Brain microvascular endothelial cell (primary cell): ENCODE data around the gene ACSM6.
"Not testable (repeated sequence)": the region's sequence is repeated elsewhere in the genome, so short reads cannot be mapped to it uniquely, and the experiment has no call there.

ENCODE experiments used
- DNase-seq: peaks from one replicate; pipeline ENCODE4 v3.0.0-alpha.2; 2020
- H3K27ac ChIP-seq: fragments of 250-450 bp; sonication (Bioruptor Pico); 2 replicates; pipeline ENCODE4 v1.5.1; 2020; ENCODE audit warnings: mild to moderate bottlenecking, moderate library complexity
- H3K27me3 ChIP-seq: fragments of 250-450 bp; sonication (Bioruptor Pico); replicated peaks from 2 replicates; pipeline ENCODE4 v1.5.1; 2020; ENCODE audit warnings: mild to moderate bottlenecking
- H3K36me3 ChIP-seq: fragments of 250-450 bp; sonication (Bioruptor Pico); replicated peaks from 2 replicates; pipeline ENCODE4 v1.5.1; 2020; ENCODE audit warnings: mild to moderate bottlenecking
- H3K4me3 ChIP-seq: 2 replicates; pipeline ENCODE4 v1.5.1; 2011; ENCODE audit warnings: low read depth, mild to moderate bottlenecking, control low read depth, low read length, moderate library complexity
- CTCF ChIP-seq: IDR thresholded peaks from 2 replicates; pipeline ENCODE4 v1.5.1; 2011; ENCODE audit warnings: low read depth, mild to moderate bottlenecking, moderate library complexity, low read length, control low read depth, inconsistent platforms; ENCODE audit errors: missing control alignments
- in situ Hi-C: cut with HindIII; loops from 2 replicates; pipeline ENCODE4 v1.10.0; 2017; ENCODE audit warnings: low sequenced_read_pairs, low pct_ligation_motif_present

Gene ACSM6

DNA sequence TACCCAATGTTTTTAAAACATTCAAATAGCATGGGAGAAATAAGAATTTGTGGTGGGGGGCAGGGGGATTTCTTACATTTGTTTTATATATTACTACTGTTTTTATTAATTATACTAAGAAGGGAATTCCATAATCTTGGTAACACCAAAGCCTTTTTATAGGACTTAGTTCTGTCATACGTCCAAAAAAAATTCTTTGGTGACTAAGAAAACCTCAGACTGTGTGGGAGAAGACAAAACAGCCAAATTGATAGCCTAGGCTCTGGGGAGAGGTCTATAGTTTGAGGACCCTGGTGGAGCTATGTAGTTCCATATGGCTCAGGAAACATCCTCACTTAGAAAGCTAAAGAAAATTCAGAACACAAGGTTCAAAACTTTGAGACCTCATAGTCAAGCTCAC lies 23.4 kb downstream of the ACSM6 start:
- no peak overlapping the region for H3K27ac ChIP-seq
- no peaks in the 10 kb centered on the region for H3K36me3 ChIP-seq

DNA sequence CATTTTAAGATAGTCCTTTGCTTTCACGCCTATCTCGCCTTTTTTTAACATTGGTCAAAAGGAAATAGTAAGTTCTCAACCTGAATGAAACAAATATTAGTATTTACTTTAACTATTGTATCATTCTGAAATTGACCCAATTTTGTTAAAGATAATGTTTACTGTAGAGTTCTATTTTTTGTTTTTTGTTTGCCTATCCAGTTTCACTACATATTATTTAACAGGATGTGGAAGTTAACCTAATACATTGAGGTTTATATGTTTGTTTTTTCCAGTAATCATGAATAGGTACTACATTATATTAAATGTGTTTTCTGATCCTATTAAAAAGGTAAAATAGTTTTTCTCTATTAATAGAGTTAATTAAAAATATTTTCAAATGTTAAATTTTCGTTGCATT lies 26.5 kb downstream of the ACSM6 start:
- Histone ChIP-seq H3K4me3 (no peak overlapping the region), H3K27ac (no peak overlapping the region), H3K27me3 (no peaks in the 10 kb centered on the region), H3K36me3 (no peaks in the 10 kb centered on the region)
- in situ Hi-C loops: no loop called here
- TF ChIP-seq CTCF: no peak
- no peak for DNase-seq

More for the DNA sequence above, 23.4 kb downstream of the ACSM6 start:
- H3K4me3 ChIP-seq: no peak overlapping the region
- H3K27me3 ChIP-seq: no peaks in the 10 kb centered on the region
- in situ Hi-C loops: no loop called here
- no peak for TF ChIP-seq CTCF
- DNase-seq: no peak

DNA sequence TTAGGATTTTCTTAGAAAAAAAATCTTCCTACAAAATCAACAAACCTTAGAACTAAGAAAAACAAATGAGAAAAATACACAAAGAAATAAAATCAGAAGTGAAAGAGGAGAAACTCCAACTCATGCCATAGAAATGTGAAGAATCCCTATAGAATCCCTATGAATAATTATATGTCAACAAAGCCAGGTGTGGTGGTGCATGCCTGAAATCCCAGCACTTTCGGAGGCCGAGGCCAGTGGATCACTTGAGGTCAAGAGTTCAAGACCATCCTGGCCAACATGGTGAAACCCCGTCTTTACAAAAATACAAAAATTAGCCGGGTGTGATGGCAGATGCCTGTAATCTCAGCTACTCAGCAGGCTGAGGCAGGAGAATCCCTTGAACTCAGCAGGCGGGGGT lies 27.1 kb downstream of the ACSM6 start:
- no peak overlapping the region for H3K4me3 ChIP-seq
- TF ChIP-seq CTCF: no peak
- in situ Hi-C loops: no loop called here
- peak; percentile 57 for DNase-seq
- peak overlapping the region; percentile 45 for H3K27ac ChIP-seq
- no peaks in the 10 kb centered on the region for H3K36me3 ChIP-seq
- H3K27me3 ChIP-seq: no peaks in the 10 kb centered on the region

DNA sequence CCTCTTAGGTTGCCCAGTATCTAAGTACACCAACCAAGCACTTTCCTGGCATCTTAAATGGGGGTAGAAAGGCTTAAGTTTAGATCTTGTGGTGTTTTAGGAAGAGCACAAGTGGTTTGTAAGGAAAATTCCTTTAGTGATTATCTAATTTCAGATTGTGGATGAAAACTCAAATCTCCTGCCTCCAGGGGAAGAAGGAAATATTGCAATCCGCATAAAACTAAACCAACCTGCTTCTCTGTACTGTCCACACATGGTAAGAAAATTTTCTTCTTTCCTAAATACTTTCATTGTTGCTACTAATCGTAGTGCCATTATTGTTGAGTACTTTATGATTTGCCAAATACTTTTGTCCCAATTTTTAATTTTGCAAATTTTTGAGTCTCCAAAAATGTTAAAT lies 31.1 kb downstream of the ACSM6 start:
- no peaks in the 10 kb centered on the region for H3K27me3 ChIP-seq
- no peaks in the 10 kb centered on the region for H3K36me3 ChIP-seq
- no peak overlapping the region for H3K4me3 ChIP-seq
- no peak for DNase-seq
- TF ChIP-seq CTCF: no peak
- in situ Hi-C loops: no loop called here
- no peak overlapping the region for H3K27ac ChIP-seq

DNA sequence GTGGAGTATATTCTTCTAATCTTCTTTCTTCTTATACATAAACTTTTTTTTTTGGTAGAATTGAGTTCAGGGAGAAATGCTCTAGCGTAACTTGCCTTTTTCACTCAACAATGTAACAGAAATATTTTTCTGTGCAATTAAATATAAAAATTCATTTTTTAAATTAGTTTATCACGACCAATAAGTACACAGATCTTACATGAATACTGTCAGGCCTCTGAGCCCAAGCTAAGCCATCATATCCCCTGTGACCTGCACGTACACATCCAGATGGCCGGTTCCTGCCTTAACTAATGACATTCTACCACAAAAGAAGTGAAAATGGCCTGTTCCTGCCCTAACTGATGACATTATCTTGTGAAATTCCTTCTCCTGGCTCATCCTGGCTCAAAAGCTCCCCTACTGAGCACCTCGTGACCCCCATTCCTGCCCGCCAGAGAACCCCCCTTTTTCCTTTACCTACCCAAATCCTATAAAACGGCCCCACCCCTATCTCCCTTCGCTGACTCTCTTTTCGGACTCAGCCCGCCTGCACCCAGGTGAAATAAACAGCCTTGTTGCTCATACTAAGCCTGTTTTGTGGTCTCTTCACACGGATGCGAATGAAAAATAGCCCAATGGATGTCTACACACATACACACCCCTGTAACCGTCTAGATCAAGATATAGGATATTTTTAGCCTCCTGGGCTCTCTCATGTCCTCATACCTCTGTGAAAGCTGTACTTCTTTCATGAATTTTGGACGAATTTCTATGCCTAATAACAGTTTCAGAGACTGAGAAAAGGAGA lies 35.1 kb downstream of the ACSM6 start:
- DNase-seq, in situ Hi-C loops, H3K4me3 ChIP-seq, H3K27me3 ChIP-seq, H3K36me3 ChIP-seq: not testable (repeated sequence)
- H3K27ac ChIP-seq: peak overlapping the region; percentile 89

GRCh38 chr10:95229724-95230627 lies 35.9 kb downstream of the ACSM6 start:
- peak; percentile 94 for DNase-seq
- in situ Hi-C loops: no loop called here
- Histone ChIP-seq H3K4me3 (peak overlapping the region; percentile 50), H3K36me3 (no peaks in the 10 kb centered on the region), H3K27ac (peak overlapping the region; percentile 89), H3K27me3 (no peaks in the 10 kb centered on the region)
- no peak for TF ChIP-seq CTCF

- H3K27ac ChIP-seq: peak overlapping the region; percentile 51
- in situ Hi-C loops, H3K27me3 ChIP-seq, DNase-seq, H3K36me3 ChIP-seq: not testable (repeated sequence)
- peak overlapping the region; percentile 50 for H3K4me3 ChIP-seq
Measured at GRCh38 chr10:95230677-95231586, 36.9 kb downstream of the ACSM6 start.
